Stomach (tissue), 9 donors: ENCODE data around the gene BACE2. TPM values are rescaled to one million over a fixed set of nuclear protein-coding genes. Genes with fewer than 3 reads are reported as not detected.
A peak's percentile ranks its signal among the peaks of the same experiment; 100 is the strongest.

Source experiments
- DNase-seq, 2 donors: peaks; one replicate each; pipeline versions ENCODE4 v3.0.0 to v3.0.0-alpha.2; 2013 to 2019
- H3K27ac ChIP-seq, 5 donors: fragments of 200-600 bp in 4 of 5; sonication (generic) in 4 of 5; one replicate each; pipeline ENCODE4 v1.5.1; 2013 to 2019; ENCODE audit warnings: mild to moderate bottlenecking in 1 of 5, moderate library complexity in 1 of 5
- H3K27me3 ChIP-seq, 3 donors: fragments of 200-600 bp; sonication (generic); one replicate each; pipeline ENCODE4 v1.5.1; 2017 to 2019; ENCODE audit warnings: mixed run types in 1 of 3
- H3K36me3 ChIP-seq, 4 donors: fragments of 200-600 bp; sonication (generic); 1 replicate in 3 of 4; 2 replicates in 1 of 4; pipeline ENCODE4 v1.5.1; 2016 to 2019
- H3K4me1 ChIP-seq, 4 donors: fragments of 200-600 bp; sonication (generic); one replicate each; pipeline ENCODE4 v1.5.1; 2016 to 2019
- H3K4me3 ChIP-seq, 4 donors: fragments of 200-600 bp; sonication (generic) in 3 of 4; one replicate each; pipeline ENCODE4 v1.5.1; 2016 to 2019; ENCODE audit warnings: mild to moderate bottlenecking in 1 of 4
- H3K9me3 ChIP-seq, 4 donors: fragments of 200-600 bp; sonication (generic); one replicate each; pipeline ENCODE4 v1.5.1; 2016 to 2019
- CTCF ChIP-seq, 7 experiments: fragments of 450-650 bp in 4 of 7; fragments of 200-600 bp in 3 of 7; sonication (generic) in 3 of 7; IDR thresholded peaks; one replicate each; pipeline ENCODE4 v1.5.1; 2016 to 2019; ENCODE audit warnings: antibody characterized with exemption in 7 of 7, control low read depth in 2 of 7, mild to moderate bottlenecking in 1 of 7
- EP300 ChIP-seq: sonication (generic); formaldehyde crosslinking; IDR thresholded peaks from one replicate; pipeline ENCODE4 v1.6.1; 2017; ENCODE audit warnings: antibody characterized with exemption
- POLR2A ChIP-seq, 4 donors: fragments of 450-650 bp; IDR thresholded peaks; one replicate each; pipeline ENCODE4 v1.6.1; 2016; ENCODE audit warnings: antibody characterized with exemption in 4 of 4, control low read depth in 2 of 4, mild to moderate bottlenecking in 1 of 4, moderate library complexity in 1 of 4
- POLR2AphosphoS5 ChIP-seq, 3 donors: sonication (generic); formaldehyde crosslinking; IDR thresholded peaks; one replicate each; pipeline ENCODE4 v1.6.1; 2016; ENCODE audit warnings: antibody characterized with exemption in 3 of 3
- WGBS, 5 donors: extraction: QIAGEN DNeasy Blood & Tissue Kit in 3 of 5; methylation state at CpG; one replicate each; pipeline versions ENCODE4 v1.1.5 to v1.1.7; 2013 to 2018; 5-methylcytosine and 5-hydroxymethylcytosine counted together
- intact Hi-C: fragments of 100-400 bp; cut with DNase I; formaldehyde crosslinking; loops from one replicate; pipeline ENCODE4 v1.15.1; 2023; ENCODE audit warnings: low total_unique reads
- polyA plus RNA-seq, 3 donors: library from polyadenylated mRNA; stranded (reverse); fragments of 200-250 nt; gene quantifications; one replicate each; pipeline ENCODE4 v1.2.3, GENCODE V29; 2013
- total RNA-seq, 5 donors: library from RNA; depleted of rRNA; stranded (reverse); fragments of >200 nt; gene quantifications; one replicate each; pipeline versions ENCODE4 v1.1.0 to v1.2.3, GENCODE V29; 2014 to 2016
- donor health status: healthy with polysubstance abuse.
- donor health status: Bipolar disorder and iron deficiency.
- donor health status: healthy.

The BACE2 gene
- total and polyA plus RNA-seq, 8 donors, result 7.6 to 244 (median 51.4) TPM

GRCh38 chr21:41219498-41220207 lies 51.7 kb downstream of the BACE2 start:
- Histone ChIP-seq H3K27me3 (no peaks in the 10 kb centered on the region), H3K27ac (no peak overlapping the region), H3K36me3 (peaks cover 0 to 14% (median 5%) of the 10 kb centered on the region in 4 donors), H3K4me1 (peaks cover 0 to 26% (median 15%) of the 10 kb centered on the region in 4 donors), H3K4me3 (no peak overlapping the region), H3K9me3 (no peaks in the 10 kb centered on the region)
- WGBS, 5 donors, result 80 to 89% (median 87%) methylated on average over 14 of the region's 14 CpGs
- DNase-seq, result peak in 1 of 2 donors; percentile 50
- no peak for TF ChIP-seq EP300
- no peak for TF ChIP-seq POLR2AphosphoS5 (IDR thresholded peaks at IDR 0.05)
- no peak for TF ChIP-seq CTCF (IDR thresholded peaks at IDR 0.05)
- TF ChIP-seq POLR2A (IDR thresholded peaks at IDR 0.05), result no peak
- intact Hi-C loops, result no loop called here

GRCh38 chr21:41220208-41220733 lies 52.3 kb downstream of the BACE2 start:
- DNase-seq, result no peak
- WGBS, 5 donors, result 86 to 89% (median 87%) methylated on average over 8 of the region's 8 CpGs
- no peak for TF ChIP-seq POLR2AphosphoS5 (IDR thresholded peaks at IDR 0.05)
- TF ChIP-seq CTCF (IDR thresholded peaks at IDR 0.05), result no peak
- TF ChIP-seq EP300, result no peak
- TF ChIP-seq POLR2A (IDR thresholded peaks at IDR 0.05), result no peak
- Histone ChIP-seq H3K4me3 (no peak overlapping the region), H3K27me3 (no peaks in the 10 kb centered on the region), H3K27ac (no peak overlapping the region), H3K4me1 (peaks cover 0 to 21% (median 15%) of the 10 kb centered on the region in 4 donors), H3K9me3 (no peaks in the 10 kb centered on the region), H3K36me3 (peaks cover 0 to 14% (median 2%) of the 10 kb centered on the region in 4 donors)
- intact Hi-C loops, result no loop called here

- H3K9me3 ChIP-seq, result no peaks in the 10 kb centered on the region
- H3K27me3 ChIP-seq, result no peaks in the 10 kb centered on the region
- H3K27ac ChIP-seq, result no peak overlapping the region
- TF ChIP-seq POLR2AphosphoS5 (IDR thresholded peaks at IDR 0.05) (no peak), EP300 (no peak), CTCF (IDR thresholded peaks at IDR 0.05) (no peak), POLR2A (IDR thresholded peaks at IDR 0.05) (no peak)
- H3K4me1 ChIP-seq, result peaks cover 0 to 34% (median 4%) of the 10 kb centered on the region in 4 donors
- H3K4me3 ChIP-seq, result no peak overlapping the region
- no peak for DNase-seq
- intact Hi-C loops, result no loop called here
- WGBS, 5 donors, result 90 to 94% (median 93%) methylated on average over 18 to 19 of the region's 19 CpGs
- H3K36me3 ChIP-seq, result peaks cover 3 to 27% (median 15%) of the 10 kb centered on the region in 4 donors
Observed at GRCh38 chr21:41222247-41223068, 54.5 kb downstream of the BACE2 start.

- Histone ChIP-seq H3K36me3 (peaks cover 3 to 56% (median 43%) of the 10 kb centered on the region in 4 donors), H3K27ac (no peak overlapping the region), H3K4me3 (no peak overlapping the region), H3K4me1 (peaks cover 0 to 25% (median 0%) of the 10 kb centered on the region in 4 donors), H3K9me3 (no peaks in the 10 kb centered on the region), H3K27me3 (no peaks in the 10 kb centered on the region)
- 88 to 92% (median 91%) methylated on average over 8 of the region's 8 CpGs for WGBS, 5 donors
- no peak for DNase-seq
- intact Hi-C loops, result no loop called here
- TF ChIP-seq CTCF (IDR thresholded peaks at IDR 0.05) (no peak), POLR2A (IDR thresholded peaks at IDR 0.05) (no peak), EP300 (no peak), POLR2AphosphoS5 (IDR thresholded peaks at IDR 0.05) (no peak)
Observed at GRCh38 chr21:41226853-41227252, 58.9 kb downstream of the BACE2 start.
